Limb (tissue), 2 donors: ENCODE measurements around the gene RNF224.
A peak's percentile ranks its signal among the peaks of the same experiment; 100 is the strongest.

Source experiments
- DNase-seq, 2 donors: peaks; one replicate each; pipeline ENCODE4 v3.0.0-alpha.2; 2016; ENCODE audit errors: extremely low spot score in 2 of 2

RNF224 gene

GRCh38 chr9:137271696-137272076, 44.4 kb downstream of the RNF224 start:
- DNase-seq: no peak

DNA sequence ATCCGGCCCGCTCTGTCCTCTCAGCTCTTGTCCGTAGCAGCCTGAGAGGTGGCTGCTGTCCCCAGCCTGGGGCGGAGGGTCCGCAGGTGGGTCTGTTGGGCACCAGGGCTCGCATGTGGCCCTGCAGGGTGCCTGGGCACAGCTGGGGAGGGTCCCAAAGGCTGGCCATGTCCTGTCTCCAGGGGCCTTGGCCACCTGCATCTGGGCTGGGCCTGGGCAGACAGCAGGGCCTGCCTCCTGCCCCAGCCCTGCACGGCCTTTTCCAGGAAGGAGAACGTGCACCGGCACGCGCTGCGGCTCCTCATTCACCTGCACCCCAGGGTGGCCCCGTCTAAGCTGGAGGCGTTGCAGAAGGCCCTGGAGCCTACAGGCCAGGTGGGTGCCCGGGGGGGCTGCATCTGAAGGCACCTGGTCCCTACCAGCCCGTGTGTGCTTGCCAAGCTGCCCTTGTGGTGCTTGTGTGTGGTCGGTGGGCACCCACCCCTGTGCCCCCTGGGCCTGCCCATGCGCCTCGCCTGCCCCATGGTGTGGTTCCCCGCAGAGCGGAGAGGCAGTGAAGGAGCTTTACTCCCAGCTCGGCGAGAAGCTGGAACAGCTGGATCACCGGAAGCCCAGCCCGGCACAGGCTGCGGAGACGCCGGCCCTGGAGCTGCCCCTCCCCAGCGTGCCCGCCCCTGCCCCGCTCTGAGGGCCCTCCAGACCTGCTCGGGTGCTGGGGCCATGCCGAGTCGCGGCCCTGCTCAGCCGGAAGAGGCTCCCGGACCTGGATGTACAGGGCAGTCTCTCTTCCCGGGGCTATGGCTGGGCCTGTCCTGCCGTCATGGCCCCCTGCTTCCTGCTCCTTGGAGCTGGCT, 45.2 kb downstream of the RNF224 start:
- DNase-seq: no peak

DNA sequence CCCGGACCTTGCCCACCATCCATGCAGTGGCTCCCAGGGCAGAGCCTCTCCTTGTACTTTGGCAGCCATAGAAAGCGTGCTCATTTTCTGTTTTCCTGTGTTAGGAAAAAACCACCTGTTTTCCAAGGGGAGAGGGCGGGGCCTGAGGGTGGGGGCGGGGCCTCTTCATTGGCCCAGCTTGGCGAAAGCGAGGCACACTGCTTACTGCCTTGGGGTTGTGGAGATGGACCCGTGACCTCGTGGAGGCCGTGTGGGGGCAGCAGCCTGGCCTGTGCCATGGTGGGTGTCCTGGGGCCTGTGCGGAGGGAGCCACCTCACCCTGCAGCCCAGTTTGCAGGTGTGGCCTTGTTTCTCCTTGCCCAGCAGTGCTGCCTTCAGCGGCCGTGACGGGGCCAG, 45.8 kb downstream of the RNF224 start:
- DNase-seq: no peak

DNA sequence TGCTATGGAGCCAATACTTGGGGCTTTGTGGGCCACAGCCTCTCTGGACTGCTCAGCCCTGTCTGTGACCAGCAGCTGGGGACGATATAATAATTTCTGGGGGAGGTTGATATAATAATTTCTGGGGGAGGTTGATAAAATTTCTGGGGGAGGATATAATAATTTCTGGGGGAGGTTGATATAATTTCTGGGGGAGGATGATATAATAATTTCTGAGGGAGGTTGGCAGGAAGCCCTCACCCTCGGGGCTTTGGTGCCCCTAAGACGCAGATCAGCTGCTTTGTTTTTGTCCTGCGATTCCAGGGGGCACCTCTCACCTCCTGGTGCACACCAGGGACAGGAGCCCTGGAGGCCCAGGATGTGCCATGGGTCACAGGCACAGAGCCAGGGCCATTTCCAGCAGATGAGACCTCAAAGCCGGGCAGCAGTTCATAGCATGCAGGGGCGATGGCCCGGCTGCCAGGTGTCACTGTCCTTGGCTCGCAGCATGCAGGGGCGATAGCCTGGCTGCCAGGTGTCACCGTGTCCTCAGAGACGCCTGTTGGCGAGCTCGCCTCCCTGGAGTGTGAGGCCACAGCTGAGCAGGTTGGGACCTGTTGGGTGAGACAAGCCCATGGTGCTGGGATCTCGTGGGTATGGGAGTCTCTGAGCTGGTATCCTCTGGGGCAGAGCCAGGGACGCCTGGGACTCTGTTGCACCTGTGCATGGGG, 46.5 kb downstream of the RNF224 start:
- DNase-seq: no peak

DNA sequence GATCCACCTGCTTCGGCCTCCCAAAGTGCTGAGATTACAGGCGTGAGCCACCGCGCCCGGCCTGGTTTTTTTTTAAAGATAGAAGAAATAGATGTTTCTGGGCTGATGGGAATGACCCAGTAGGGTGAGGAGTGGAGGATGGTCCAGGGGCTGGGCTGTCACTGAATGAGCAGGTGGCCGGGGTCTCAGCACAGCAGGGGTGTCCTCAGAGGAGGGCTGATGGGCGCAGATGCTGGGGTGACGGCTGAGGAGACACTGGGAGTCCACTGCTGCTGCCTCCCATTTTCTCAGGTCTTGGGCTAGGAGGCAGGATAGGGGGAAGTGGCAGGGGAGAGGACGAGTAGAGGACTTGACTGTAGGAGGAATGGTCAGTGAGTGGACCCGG, 47.9 kb downstream of the RNF224 start:
- DNase-seq: no peak

- no peak for DNase-seq
Measured at GRCh38 chr9:137275588-137276472, 48.5 kb downstream of the RNF224 start.

- DNase-seq: peak; percentile 80 to 85
Measured at GRCh38 chr9:137276473-137277328, 49.4 kb downstream of the RNF224 start.

DNA sequence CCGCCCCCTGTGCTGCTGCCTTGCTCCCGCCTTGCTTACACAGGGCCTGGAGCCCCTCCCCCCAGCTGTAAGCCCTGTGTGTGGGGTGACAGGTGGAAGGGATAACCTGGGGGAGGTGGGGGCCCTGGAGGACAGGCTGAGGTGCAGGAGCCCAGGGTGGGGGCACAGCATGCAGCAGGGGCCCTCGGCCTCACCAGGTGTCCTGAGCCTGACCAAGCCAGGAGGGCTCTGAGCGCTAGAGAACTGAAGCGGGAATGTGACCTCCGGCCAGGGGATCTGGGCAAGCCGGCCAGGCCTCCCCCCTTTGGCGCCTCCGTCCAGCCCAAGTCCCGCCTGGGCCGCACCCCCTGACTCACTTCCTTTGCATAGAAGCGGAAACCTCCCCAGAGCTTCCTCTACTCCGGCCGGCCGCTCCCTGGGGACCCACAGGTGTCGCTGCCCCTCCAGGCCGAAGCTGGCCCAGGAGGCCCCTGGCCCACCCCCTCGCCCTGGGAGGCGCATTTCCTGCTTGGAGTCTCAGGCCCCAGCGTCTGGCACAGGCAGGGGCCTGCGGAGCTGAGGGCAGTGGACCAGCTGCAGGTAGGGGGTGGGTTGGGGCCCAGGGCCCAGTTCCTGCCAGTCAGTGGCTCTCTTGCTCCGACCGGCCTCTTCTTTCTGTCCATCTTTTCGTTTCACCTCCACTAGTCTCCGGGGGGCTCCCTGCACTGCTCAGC, 50.2 kb downstream of the RNF224 start, which contains the start of gene TOR4A:
TOR4A (plus strand) TSS at position 398 of the 713 bp plus-strand sequence. CDS start 964 bp downstream, outside the sequence.
- DNase-seq: peak in 1 of 2 donors; percentile 58

- peak in 1 of 2 donors; percentile 45 for DNase-seq
Measured at GRCh38 chr9:137278061-137278701, 50.9 kb downstream of the RNF224 start.
